ENCODE data around the gene C1orf35.

C1orf35 gene

DNA sequence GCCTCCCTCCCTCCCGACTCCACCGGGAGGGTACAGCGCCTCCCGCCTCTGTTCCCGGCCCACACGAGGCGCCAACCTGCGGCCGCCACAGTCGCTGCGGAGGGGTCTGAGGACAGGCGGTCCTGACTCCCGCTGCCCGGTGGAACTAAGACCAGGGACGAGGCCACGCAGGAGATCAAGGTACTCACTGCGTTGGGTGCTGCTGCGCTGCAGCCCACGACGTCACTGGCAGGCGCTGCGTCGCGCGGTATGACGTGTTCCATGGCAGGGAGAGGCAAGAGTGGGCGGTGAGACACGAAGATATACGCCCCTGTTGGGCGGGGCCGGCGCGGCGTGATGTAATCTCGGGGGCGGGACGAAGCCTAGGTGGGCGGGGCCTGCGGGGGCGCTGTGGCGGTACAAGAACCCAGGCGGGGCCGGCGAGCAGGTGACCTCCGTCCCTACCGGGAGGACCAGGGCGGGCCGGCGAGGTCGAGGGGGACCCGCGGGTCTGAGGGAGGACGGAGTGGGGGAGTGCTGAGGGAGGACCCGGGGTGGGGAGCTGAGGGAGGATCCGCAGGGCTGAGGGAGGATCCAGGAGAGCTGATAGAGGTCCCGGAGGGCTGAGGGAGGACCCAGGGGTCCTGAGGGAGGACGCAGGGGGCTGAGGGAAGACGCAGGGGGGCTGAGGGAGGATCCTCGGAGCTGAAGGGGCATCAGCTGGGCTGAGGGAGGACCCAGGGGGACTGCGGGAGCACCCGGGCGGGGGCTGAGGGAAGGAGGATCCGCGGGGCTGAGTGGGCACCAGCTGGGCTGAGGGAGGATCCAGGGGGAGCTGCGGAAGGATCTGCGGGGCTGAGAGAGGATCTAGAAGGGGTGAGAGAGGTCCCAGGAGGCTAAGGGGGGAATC, 6.2 kb upstream of the C1orf35 start, which contains the start of gene MRPL55:
MRPL55 (minus strand) TSS at position 227 of the 889 bp plus-strand sequence. CDS start 1,039 bp downstream, outside the sequence.
- peak; percentile 75 for DNase-seq

DNA sequence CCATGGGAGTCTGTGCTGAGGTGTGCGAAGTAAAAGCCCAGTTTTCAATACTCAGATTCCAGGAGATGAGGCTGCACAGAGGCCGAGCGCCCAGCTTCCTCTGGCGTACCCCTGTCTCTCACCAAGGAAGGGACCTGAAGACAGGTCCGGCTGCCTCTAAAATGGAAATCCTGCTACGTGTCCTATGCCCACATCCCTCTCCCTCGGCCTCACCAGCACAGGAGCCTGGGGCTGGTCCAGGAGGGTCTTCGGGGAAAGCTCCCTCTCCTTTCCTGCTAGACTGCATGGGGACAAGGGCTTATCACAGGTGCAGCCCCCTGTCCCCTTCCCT, 5.6 kb upstream of the C1orf35 start:
- no peak for DNase-seq

DNA sequence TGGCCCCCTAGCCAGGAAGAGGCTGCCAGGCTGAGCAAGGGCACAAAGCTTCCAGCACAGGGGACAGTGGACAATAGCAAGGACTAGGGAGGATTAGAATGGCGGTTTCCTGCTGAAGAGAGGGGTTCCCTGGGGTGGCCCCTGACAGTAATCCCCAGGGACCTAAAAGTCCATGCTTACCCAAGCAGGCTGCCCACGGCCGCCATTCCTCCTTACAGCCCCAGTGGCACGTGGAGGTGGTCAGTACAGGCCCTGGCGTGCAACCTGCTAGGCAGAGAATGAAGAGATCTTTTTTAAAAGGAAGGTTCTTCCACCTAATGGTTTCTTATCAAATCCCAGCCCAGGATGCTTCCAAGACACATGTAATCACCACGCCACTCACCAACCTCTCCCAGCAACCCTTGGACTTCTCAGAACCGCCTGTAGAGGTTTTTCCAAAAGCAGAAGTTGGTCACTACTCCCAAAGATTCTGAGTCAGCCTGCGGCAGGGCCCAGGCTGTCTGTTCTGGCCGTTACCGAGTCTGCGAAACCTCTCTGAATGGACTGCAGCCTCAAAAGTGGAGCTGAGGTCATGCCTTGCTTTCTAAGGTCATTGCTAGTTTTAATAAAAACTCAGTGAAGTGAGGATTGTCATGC, 5.0 kb upstream of the C1orf35 start:
- DNase-seq, result no peak

DNA sequence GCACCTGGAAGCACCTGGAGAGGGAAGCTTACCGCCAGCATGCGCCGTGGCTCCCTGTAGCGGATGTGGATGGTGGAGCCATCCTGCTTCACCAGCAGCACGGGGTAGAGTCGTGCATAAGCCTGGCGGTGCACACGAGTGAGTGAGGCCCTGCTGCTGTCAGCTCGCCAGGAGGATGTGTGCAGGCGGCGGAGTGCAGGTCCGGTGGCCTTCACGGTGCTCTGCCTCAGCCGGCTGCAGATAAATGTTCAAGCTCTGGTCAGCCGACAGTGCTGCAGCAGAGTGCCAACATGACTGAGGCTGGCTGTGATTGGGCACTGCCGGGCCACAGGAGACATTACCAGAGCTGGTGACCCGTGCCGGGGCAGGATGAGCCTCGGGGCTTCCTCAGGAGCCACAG, 4.5 kb upstream of the C1orf35 start:
- DNase-seq, result no peak

DNA sequence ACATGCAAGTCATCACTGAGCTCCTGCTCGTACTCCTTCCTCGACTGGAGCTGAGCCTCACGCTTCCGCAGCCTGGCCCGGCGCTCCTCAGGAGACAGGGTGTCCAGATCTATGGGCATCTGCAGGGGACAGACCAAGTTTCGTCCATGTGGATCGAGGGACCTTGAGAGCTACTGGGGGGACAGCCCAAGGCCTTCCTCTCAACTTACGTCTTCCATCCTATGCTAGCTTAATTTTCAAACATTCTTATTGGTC, 3.6 kb upstream of the C1orf35 start:
- no peak for DNase-seq

DNA sequence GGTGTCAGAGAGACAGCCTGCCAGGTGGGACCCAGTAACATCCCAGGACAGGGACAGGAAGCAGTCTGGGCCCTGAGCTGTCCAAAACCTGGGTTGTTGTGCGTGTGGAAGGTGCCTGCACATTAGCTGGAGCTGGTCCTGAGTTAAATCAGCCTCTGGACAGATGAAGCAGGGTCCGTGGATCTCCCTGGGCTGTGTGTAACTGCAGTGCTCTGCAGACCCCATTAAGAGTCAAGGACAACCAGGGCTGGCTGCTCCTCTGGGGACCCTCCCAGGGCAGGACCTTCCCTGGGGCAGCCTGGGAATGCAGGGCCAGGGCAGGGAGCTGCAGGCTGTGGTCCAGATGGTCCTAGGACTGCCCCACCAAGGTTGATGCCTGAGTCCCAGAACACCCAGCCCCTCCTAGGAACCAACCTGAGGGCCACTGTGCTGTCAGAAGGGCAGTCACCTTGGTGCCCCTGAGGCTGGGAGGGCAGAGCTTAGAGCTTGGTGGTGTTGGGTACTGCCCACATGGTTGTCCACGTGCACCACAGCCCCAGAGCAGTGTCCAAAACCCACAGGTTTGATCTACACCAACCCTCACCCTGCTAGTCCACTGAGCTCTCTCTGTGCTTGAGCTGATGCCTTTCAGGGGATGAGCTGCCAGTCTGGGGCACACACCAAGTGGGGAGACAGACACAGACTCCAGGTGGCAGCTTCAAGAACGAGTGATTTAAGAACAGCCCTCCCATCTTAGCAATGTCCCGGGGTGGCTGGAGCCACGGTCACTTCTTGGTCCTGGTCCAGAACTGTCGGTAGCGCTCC, 3.1 kb upstream of the C1orf35 start:
- DNase-seq, result no peak

DNA sequence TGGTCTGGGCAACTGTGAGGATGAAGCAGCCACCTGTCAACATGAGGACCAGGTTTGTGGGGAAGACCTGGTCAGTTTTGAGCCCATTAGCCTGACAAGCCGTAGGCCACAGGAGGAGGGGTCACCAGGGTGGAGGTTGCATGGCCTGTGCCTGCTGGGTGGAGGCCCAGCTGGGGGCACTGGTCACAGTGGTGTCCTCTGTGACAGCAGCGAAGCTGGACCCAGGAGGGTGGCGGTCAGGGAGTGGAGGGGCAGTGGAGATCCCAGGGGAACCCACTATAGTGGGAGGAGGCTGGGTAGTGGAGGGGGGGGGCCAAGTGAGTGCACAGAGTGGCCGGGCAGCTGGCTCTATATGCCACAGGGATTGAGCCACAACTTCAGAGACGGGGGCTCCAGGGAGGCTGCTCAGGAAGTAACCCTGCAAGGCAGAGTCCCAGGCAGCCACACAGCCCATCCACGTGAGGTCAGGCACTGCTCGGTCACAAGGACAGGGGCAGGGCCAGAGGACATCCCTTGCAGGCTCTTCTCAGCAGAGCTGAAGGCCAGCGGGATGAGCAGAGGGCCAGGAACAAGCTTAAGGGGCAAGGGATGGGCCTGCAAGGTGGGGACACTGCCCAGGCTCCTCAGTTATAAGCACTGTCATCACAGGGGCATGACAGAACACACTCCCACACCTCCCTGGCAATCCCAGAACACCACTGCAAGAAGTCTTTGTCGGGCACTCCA, 2.3 kb upstream of the C1orf35 start:
- DNase-seq, result no peak

DNA sequence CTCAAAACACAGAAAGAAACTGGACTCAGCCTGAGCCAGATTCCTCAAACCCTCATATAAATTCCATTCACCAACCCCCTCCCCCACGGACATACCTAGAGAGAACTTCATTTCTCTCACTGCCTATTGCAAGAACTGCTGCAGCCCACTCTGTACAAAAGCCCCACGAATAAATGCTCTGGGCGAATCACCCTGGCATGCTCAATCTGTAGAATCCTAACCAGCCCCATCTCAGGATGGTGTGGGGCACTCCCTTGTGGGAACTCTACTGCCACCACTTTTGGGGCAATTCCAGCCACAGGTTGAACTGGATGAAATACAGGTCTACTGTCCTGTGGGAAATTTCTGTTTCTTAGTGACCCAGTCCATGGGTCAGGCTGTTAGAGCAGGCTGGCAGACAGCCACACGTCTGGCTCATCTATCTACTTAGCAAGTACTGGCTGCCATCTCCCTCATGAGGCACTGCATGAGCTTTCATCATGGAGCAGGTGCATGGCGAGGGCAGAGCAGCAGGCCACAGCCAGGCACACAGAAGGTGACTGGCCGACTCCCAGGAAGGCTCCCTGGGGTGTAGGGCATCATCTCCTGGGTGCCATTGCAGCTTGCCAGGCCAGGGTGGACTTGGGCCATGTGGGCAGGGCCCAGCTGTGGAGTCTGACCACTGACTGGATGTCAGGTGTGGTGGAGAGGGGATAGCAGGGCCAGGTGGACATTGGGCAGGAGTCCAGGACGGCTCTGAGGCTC, 1.6 kb upstream of the C1orf35 start:
- DNase-seq, result no peak

DNA sequence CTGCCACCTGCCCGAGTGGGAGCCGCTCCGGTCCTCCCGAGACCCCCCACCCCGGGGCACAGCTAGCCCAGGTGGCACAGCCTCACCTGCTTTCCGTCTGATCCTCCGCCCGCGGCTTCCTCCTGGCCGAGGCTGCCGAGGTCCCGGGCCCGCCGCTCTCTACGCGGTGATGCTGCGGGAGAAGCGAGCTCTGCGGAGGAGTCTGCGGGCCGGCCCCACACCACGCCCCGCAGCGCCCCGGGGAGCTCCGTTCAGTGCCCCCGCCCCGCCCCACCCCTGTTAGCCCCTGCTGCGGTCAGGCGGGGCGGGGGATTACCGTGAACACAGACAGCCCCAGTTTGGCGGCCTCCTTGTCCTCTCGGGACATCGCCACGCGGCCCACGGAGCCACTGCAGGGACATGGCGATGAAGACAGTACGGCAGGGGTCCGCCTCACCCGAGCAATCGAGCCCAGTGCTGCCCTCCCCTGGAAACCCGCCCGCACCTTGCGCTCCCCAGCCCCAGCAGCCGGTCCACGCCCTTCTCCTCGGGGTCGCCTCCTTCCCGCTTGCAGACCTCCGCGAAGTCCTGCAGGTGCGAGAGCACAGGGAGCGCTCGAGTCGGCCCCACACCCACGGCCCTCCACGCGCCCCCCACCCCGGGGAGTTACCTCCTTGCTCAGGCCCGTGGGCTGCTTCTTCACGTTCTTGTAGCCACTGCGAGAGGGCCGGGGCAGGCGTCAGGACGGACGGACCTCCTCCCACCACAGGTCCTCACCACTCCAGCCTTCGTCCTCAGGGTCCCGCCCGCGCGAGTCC, 933 bp downstream of the C1orf35 start:
- DNase-seq, result no peak

DNA sequence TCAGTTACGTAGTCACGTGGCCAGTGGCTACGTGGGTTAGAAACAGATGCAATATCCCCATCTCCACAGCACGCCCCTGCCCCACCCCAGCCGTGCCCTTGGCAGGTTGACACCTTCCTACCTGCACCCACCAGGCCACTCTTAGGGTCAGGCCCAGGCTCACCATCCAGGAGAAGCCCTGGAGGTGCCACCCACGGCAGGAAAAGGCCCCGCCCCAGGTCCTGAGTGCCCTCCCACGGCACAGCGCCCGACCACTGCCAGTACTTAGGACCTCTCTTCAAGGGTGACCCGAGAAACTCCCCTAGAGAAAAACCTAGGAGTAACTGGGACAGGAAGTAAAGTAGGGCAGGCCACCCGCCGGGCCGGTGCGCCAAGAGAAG, 1.5 kb downstream of the C1orf35 start:
- no peak for DNase-seq

DNA sequence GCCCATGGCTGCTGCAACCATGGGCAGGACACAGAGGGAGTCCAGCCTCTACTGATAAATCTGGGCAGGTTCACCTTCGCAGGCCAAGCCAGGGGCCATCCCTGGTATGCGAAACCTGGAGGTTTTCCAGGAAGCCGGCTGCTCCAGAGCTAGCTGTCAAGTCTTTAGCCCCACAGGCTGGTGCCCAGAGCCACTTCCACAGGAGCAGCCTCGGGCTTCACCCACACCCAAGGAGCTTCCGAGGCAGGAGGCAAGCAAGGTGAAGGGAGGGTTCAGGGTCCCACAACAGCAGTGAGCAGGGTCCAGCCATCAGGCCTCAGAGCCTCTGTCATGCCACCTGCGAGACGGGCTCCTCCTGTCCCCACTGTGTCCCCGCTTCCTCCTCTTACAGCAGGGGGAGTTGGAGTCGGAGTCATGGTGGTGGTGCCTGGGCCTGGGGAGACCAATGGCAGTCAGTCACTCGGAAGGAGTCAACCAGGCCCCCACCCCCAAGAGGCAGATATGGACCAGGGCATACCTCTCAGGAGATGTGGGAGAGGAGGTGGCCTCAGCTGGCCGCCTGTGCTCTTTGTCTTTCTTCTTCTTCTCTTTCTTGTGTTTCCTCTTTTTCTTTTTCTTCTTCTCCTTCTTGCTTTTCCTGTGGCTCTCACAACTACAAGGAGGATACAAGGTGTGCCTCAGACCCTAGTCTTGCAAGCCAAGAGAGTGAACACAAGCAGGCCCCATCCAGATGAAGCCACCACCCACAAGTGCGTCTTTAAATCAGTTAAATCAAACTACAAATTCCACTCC, 2.1 kb downstream of the C1orf35 start:
- no peak for DNase-seq

DNA sequence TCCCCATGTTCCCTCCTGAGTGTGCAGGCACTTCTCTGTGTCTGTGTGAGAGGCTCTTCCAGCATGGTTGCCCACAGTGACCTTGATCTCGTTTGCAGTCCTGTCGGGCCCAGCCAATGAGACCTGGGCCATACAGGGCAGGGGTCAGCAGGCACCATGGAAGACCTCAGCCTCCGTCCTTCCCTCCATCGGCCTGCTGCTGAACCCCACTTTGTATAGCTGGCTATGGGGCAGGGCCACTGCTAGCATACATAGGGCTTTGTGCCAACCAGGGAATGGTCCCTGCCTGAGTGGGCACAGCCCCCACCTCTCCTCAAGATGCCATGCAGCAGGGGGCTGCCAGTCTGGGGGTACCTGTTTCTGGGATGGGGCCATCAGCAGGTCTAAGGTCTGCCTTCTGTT, 3.8 kb downstream of the C1orf35 start:
- DNase-seq, result no peak

DNA sequence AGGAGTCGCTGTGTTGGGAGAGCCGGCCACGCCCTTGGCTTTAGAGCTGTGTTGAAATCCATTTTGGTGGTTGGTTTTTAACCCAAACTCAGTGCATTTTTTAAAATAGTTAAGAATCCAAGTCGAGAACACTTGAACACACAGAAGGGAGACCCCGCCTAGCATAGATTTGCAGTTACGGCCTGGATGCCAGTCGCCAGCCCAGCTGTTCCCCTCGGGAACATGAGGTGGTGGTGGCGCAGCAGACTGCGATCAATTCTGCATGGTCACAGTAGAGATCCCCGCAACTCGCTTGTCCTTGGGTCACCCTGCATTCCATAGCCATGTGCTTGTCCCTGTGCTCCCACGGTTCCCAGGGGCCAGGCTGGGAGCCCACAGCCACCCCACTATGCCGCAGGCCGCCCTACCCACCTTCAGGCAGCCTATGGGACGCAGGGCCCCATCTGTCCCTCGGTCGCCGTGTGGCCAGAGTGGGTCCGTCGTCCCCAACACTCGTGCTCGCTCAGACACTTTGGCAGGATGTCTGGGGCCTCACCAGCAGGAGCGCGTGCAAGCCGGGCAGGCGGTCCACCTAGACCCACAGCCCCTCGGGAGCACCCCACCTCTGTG, 4.7 kb downstream of the C1orf35 start:
- DNase-seq, result no peak

DNA sequence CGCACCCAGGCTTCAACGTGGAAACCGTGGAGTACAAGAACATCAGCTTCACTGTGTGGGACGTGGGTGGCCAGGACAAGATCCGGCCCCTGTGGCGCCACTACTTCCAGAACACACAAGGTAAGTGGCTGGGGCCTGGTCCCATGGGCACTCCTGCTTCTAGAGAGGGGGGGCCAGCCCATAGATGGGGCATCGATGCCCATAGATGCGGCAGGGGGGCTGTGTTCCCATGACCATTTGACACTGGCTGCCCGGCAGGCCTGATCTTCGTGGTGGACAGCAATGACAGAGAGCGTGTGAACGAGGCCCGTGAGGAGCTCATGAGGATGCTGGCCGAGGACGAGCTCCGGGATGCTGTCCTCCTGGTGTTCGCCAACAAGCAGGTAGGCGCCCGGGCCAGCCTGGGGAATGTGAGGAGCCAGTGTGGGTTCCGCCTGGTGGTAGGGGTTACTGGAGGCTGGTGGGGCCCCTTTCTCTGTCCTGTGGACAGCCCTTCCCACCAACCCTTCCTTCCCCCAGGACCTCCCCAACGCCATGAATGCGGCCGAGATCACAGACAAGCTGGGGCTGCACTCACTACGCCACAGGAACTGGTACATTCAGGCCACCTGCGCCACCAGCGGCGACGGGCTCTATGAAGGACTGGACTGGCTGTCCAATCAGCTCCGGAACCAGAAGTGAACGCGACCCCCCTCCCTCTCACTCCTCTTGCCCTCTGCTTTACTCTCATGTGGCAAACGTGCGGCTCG, 5.6 kb downstream of the C1orf35 start:
- no peak for DNase-seq

DNA sequence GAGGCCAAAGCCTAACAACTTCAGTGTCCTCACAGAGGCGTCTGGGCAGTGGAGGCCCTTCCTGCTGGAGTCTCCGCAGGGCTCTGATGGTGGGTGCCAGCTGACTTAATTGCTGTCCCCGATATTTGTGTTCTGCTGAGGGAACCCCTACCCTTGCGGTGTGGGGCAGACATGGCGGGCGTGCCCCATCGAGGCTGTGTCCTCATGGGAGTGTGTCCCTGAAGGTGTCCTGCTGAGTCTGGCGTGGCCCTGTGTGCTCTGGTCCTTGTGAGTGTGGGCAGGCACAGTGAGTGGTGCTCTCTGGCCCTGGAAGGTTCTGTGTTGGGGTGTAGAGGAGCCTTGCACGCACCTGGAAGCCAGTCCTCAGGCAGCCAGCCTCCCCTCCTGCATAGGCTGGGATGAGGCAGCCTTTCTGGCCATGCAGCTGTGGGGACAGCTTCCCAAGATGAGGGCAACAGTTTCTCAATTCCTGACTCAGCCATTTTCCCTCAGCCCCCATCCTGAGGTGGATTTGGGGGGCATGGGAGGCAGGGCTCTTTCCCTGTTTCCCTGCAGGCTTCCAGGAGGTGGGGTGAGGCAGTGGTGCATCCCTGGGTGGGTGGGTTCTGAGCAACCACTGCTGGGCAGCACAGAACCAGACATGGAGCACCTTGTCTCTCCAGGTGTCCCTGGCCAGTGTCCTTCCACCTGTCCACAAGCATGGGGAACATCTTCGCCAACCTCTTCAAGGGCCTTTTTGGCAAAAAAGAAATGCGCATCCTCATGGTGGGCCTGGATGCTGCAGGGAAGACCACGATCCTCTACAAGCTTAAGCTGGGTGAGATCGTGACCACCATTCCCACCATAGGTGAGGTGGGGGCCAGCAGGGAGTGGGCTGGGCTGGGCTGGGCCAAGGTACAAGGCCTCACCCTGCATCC, 6.5 kb downstream of the C1orf35 start:
- no peak for DNase-seq

DNA sequence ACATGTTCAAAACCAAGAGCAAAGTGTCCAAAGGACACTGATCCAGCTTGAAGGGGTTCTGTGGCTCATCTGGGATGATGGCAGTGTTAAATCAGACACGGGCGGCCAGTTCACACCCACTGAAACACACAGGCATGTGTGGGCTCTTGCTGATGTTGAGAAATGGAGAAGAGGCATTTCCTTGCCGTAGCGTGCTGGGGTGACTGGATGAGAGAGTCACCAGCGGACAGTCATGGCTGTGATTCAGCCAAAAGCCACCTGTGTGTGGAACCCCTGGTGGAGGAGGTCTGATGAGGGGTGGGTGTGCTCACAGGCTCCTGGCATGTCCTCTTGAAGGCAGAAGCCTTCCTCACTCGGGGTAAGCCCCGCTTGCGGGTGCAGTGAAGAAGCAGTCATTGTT, 7.2 kb downstream of the C1orf35 start:
- no peak for DNase-seq

DNA sequence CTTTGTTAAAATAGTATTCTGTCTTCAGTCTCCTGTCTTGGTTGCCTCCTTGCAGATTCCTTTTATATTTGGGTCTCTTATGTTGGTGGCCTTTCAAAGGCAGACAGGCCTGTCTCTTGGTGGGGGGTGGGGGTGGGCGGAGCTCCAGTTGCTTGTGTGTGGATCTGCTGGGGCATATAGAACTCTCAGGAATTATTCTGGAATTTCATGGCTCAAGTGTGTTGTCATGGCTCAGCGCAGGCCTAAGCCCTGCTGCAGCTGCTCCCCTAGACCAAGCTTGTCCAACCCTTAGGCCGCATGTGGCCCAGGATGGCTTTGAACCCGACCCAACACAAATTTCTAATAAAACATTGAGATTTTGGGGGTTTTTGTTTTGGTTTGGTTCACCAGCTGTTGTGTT, 8.0 kb downstream of the C1orf35 start:
- no peak for DNase-seq

DNA sequence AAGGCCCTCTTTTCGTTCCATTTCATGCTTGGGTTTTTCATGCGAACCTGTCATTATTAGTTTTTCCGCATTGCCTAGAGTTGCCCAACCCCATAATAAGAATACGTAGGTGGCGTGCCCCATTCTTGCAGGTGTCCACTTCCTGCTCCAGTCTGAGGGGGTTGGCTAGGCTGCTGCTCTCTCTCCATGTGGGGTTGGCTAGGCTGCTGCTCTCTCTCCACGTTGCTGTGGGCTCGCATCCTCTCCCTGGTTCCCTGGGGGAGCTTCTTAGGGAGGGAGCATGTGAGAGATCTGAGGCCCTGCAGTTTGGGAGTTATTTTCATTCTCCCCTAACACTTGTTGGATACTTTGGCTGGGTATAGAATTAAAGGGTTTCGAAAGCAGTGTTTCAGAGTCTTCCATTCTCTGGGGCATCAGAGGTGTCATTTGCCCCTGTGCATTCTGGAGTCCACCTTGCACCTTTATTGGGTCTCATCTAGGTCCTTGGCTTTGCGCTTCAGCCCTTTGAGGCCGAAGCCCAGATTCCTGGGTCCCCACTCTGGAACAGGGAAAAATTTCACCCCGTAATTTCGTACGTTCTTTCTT, 8.6 kb downstream of the C1orf35 start:
- no peak for DNase-seq

Data from NCI-H748 treated with DMSO at 0.1 percent for 48 hours (cell line).